Neural crest cell (in vitro differentiated cells): Measurements from ENCODE around the gene HGFAC. TPM values are rescaled to one million over a fixed set of nuclear protein-coding genes. Genes with fewer than 3 reads are reported as not detected.
A peak's percentile ranks its signal among the peaks of the same experiment; 100 is the strongest.

Experiments
- DNase-seq: peaks from one replicate; pipeline ENCODE4 v3.0.0; 2021; ENCODE audit warnings: low read depth, mixed read lengths, low spot score
- H3K27ac Mint-ChIP-seq: one replicate; pipeline ENCODE4 v1.8.0; 2021; ENCODE audit warnings: mild to moderate bottlenecking, mixed read lengths; ENCODE audit not compliant: unreplicated experiment
- H3K27me3 Mint-ChIP-seq: 2 replicates; pipeline ENCODE4 v1.8.0; 2021; ENCODE audit warnings: low read depth, mild to moderate bottlenecking, mixed read lengths
- H3K36me3 Mint-ChIP-seq: 2 replicates; pipeline ENCODE4 v1.8.0; 2021; ENCODE audit warnings: low read depth, mild to moderate bottlenecking, mixed read lengths
- H3K4me1 Mint-ChIP-seq: 2 replicates; pipeline ENCODE4 v1.8.0; 2021; ENCODE audit warnings: mixed read lengths
- H3K4me3 Mint-ChIP-seq: one replicate; pipeline ENCODE4 v1.8.0; 2021; ENCODE audit warnings: mild to moderate bottlenecking, mixed read lengths
- H3K9me3 Mint-ChIP-seq: 2 replicates; pipeline ENCODE4 v1.8.0; 2021; ENCODE audit warnings: mixed read lengths
- CTCF ChIP-seq: fragments of 200-600 bp; sonication (generic); conservative IDR thresholded peaks from 2 replicates; pipeline ENCODE4 v1.5.0; 2021; ENCODE audit warnings: antibody characterized with exemption, mild to moderate bottlenecking
- total RNA-seq: library from RNA; stranded (reverse); gene quantifications from 2 replicates; pipeline ENCODE4 v1.2.1, GENCODE V29; 2021

Gene HGFAC
- total RNA-seq, 1 donor from 2014 or later, result 1.6 TPM

- Mint-ChIP-seq H3K9me3 (no peaks in the 10 kb centered on the region), H3K4me3 (no peak overlapping the region), H3K4me1 (peaks cover 10% of the 10 kb centered on the region), H3K27ac (peak overlapping the region; percentile 35), H3K36me3 (no peaks in the 10 kb centered on the region), H3K27me3 (no peaks in the 10 kb centered on the region)
- no peak for TF ChIP-seq CTCF
- no peak for DNase-seq
These were observed 4.2 kb upstream of the HGFAC start for GRCh38 chr4:3437582-3437936.

GRCh38 chr4:3437998-3438846, 3.5 kb upstream of the HGFAC start:
- Mint-ChIP-seq H3K4me1 (peaks cover 10% of the 10 kb centered on the region), H3K27ac (peak overlapping the region; percentile 35), H3K27me3 (no peaks in the 10 kb centered on the region), H3K36me3 (no peaks in the 10 kb centered on the region), H3K4me3 (peak overlapping the region; percentile 23), H3K9me3 (no peaks in the 10 kb centered on the region)
- no peak for DNase-seq
- TF ChIP-seq CTCF, result no peak

- peak overlapping the region; percentile 23 for H3K4me3 Mint-ChIP-seq
- peaks cover 10% of the 10 kb centered on the region for H3K4me1 Mint-ChIP-seq
- H3K27me3 Mint-ChIP-seq, result no peaks in the 10 kb centered on the region
- H3K9me3 Mint-ChIP-seq, result no peaks in the 10 kb centered on the region
- TF ChIP-seq CTCF, result no peak
- no peak overlapping the region for H3K27ac Mint-ChIP-seq
- H3K36me3 Mint-ChIP-seq, result no peaks in the 10 kb centered on the region
- DNase-seq, result no peak
These were observed 3.0 kb upstream of the HGFAC start for GRCh38 chr4:3438847-3439180.

GRCh38 chr4:3439391-3439790, 2.4 kb upstream of the HGFAC start:
- Mint-ChIP-seq H3K9me3 (no peaks in the 10 kb centered on the region), H3K36me3 (no peaks in the 10 kb centered on the region), H3K4me1 (peaks cover 5% of the 10 kb centered on the region), H3K27me3 (no peaks in the 10 kb centered on the region), H3K27ac (no peak overlapping the region), H3K4me3 (no peak overlapping the region)
- no peak for TF ChIP-seq CTCF
- no peak for DNase-seq

- no peak for TF ChIP-seq CTCF
- Mint-ChIP-seq H3K36me3 (no peaks in the 10 kb centered on the region), H3K4me3 (peak overlapping the region; percentile 41), H3K4me1 (no peaks in the 10 kb centered on the region), H3K27me3 (no peaks in the 10 kb centered on the region), H3K27ac (peak overlapping the region; percentile 78), H3K9me3 (no peaks in the 10 kb centered on the region)
- no peak for DNase-seq
These were observed 1.8 kb upstream of the HGFAC start for GRCh38 chr4:3440011-3440410.
